ACC112 (cell line): Measurements from ENCODE around the gene ING1.
"Not testable (repeated sequence)": the region's sequence is repeated elsewhere in the genome, so short reads cannot be mapped to it uniquely, and the experiment has no call there.

Experiments
- H2AFZ ChIP-seq: fragments of 200-600 bp; sonication (generic); one replicate; pipeline ENCODE4 v1.6.0; 2017; ENCODE audit warnings: antibody characterized with exemption, low read length; ENCODE audit not compliant: unreplicated experiment
- H3K27ac ChIP-seq: fragments of 200-600 bp; sonication (generic); 2 replicates; pipeline ENCODE4 v1.5.1; 2014; ENCODE audit warnings: low read depth, mild to moderate bottlenecking, antibody characterized with exemption, low read length, moderate library complexity
- H3K27me3 ChIP-seq: fragments of 200-600 bp; sonication (generic); 2 replicates; pipeline ENCODE4 v1.6.1; 2014; ENCODE audit warnings: mild to moderate bottlenecking, antibody characterized with exemption, low read length, moderate library complexity, mixed read lengths; ENCODE audit not compliant: insufficient read depth
- H3K36me3 ChIP-seq: fragments of 200-600 bp; sonication (generic); 2 replicates; pipeline ENCODE4 v1.6.1; 2016; ENCODE audit warnings: mild to moderate bottlenecking, antibody characterized with exemption, low read length, moderate library complexity, mixed read lengths; ENCODE audit not compliant: insufficient read depth
- H3K4me1 ChIP-seq: fragments of 200-600 bp; sonication (generic); one replicate; pipeline ENCODE4 v1.6.1; 2016; ENCODE audit warnings: low read length, mixed read lengths; ENCODE audit not compliant: insufficient read depth, unreplicated experiment, control insufficient read depth
- H3K4me3 ChIP-seq: fragments of 200-600 bp; sonication (generic); 2 replicates; pipeline ENCODE4 v1.5.1; 2014; ENCODE audit warnings: mild to moderate bottlenecking, low read depth, low read length
- H3K79me2 ChIP-seq: fragments of 200-600 bp; sonication (generic); one replicate; pipeline ENCODE4 v1.6.0; 2016; ENCODE audit warnings: low read length; ENCODE audit not compliant: control insufficient read depth, unreplicated experiment, insufficient read depth

ING1 gene

GRCh38 chr13:110713642-110713952, at the start of gene ING1:
Gene ING1, plus strand, starts transcription at chr13:110713700. Its CDS starts 450 bp downstream, at chr13:110714150.
- peak within 1 kb of the TSS; percentile 97 for H3K27ac ChIP-seq
- peak within 1 kb of the TSS; percentile 86 for H2AFZ ChIP-seq
- peaks cover 42% of the 10 kb centered on the region for H3K79me2 ChIP-seq
- no peaks in the 10 kb centered on the region for H3K27me3 ChIP-seq
- H3K4me3 ChIP-seq, result peak within 1 kb of the TSS; percentile 87
- H3K4me1 ChIP-seq, result peaks cover 10% of the 10 kb centered on the region
- no peaks in the 10 kb centered on the region for H3K36me3 ChIP-seq

- no peaks in the 10 kb centered on the region for H3K79me2 ChIP-seq
- no peak overlapping the region for H2AFZ ChIP-seq
- peaks cover 73% of the 10 kb centered on the region for H3K36me3 ChIP-seq
- H3K4me3 ChIP-seq, result no peak overlapping the region
- H3K27me3 ChIP-seq, result no peaks in the 10 kb centered on the region
- no peaks in the 10 kb centered on the region for H3K4me1 ChIP-seq
- H3K27ac ChIP-seq, result no peak overlapping the region
Measured at GRCh38 chr13:110664041-110664440, 49.5 kb upstream of the ING1 start.

GRCh38 chr13:110664673-110665072, 48.8 kb upstream of the ING1 start:
- Histone ChIP-seq H2AFZ (no peak overlapping the region), H3K4me1 (no peaks in the 10 kb centered on the region), H3K79me2 (no peaks in the 10 kb centered on the region), H3K4me3 (no peak overlapping the region), H3K36me3 (peaks cover 68% of the 10 kb centered on the region), H3K27ac (no peak overlapping the region), H3K27me3 (no peaks in the 10 kb centered on the region)

GRCh38 chr13:110665491-110666254, 47.8 kb upstream of the ING1 start:
- Histone ChIP-seq H3K27me3 (no peaks in the 10 kb centered on the region), H3K36me3 (peaks cover 60% of the 10 kb centered on the region), H3K4me3 (no peak overlapping the region), H3K79me2 (no peaks in the 10 kb centered on the region), H2AFZ (no peak overlapping the region), H3K4me1 (no peaks in the 10 kb centered on the region), H3K27ac (no peak overlapping the region)

- no peak overlapping the region for H3K27ac ChIP-seq
- no peaks in the 10 kb centered on the region for H3K27me3 ChIP-seq
- H3K79me2 ChIP-seq, result no peaks in the 10 kb centered on the region
- H2AFZ ChIP-seq, result no peak overlapping the region
- peaks cover 56% of the 10 kb centered on the region for H3K36me3 ChIP-seq
- H3K4me1 ChIP-seq, result no peaks in the 10 kb centered on the region
- no peak overlapping the region for H3K4me3 ChIP-seq
Measured at GRCh38 chr13:110666255-110666533, 47.3 kb upstream of the ING1 start.

GRCh38 chr13:110669036-110669435, 44.5 kb upstream of the ING1 start:
- peaks cover 28% of the 10 kb centered on the region for H3K36me3 ChIP-seq
- no peaks in the 10 kb centered on the region for H3K4me1 ChIP-seq
- no peaks in the 10 kb centered on the region for H3K27me3 ChIP-seq
- no peak overlapping the region for H3K4me3 ChIP-seq
- H2AFZ ChIP-seq, result no peak overlapping the region
- H3K27ac ChIP-seq, result no peak overlapping the region
- H3K79me2 ChIP-seq, result no peaks in the 10 kb centered on the region

GRCh38 chr13:110669814-110670213, 43.7 kb upstream of the ING1 start:
- H3K27ac ChIP-seq, H2AFZ ChIP-seq, H3K4me1 ChIP-seq, H3K4me3 ChIP-seq, H3K27me3 ChIP-seq, H3K79me2 ChIP-seq: not testable (repeated sequence)
- peaks cover 22% of the 10 kb centered on the region for H3K36me3 ChIP-seq

GRCh38 chr13:110676595-110677587, 36.6 kb upstream of the ING1 start:
- Histone ChIP-seq H3K27me3 (no peaks in the 10 kb centered on the region), H3K4me1 (no peaks in the 10 kb centered on the region), H3K27ac (no peak overlapping the region), H3K79me2 (no peaks in the 10 kb centered on the region), H2AFZ (no peak overlapping the region), H3K36me3 (peaks cover 29% of the 10 kb centered on the region), H3K4me3 (no peak overlapping the region)

GRCh38 chr13:110677731-110678545, 35.6 kb upstream of the ING1 start:
- Histone ChIP-seq H3K4me3 (no peak overlapping the region), H2AFZ (no peak overlapping the region), H3K4me1 (no peaks in the 10 kb centered on the region), H3K27ac (no peak overlapping the region; the same call in 1 of the 2 replicates), H3K79me2 (no peaks in the 10 kb centered on the region), H3K36me3 (peaks cover 29% of the 10 kb centered on the region), H3K27me3 (no peaks in the 10 kb centered on the region)

- Histone ChIP-seq H3K27ac (no peak overlapping the region), H3K4me3 (no peak overlapping the region), H2AFZ (no peak overlapping the region), H3K79me2 (no peaks in the 10 kb centered on the region), H3K36me3 (peaks cover 35% of the 10 kb centered on the region), H3K27me3 (no peaks in the 10 kb centered on the region), H3K4me1 (no peaks in the 10 kb centered on the region)
Measured at GRCh38 chr13:110680852-110681251, 32.6 kb upstream of the ING1 start.
